HG03378 (cell line): Measurements from ENCODE around the gene ZNF765.
"Not testable (repeated sequence)": the region's sequence is repeated elsewhere in the genome, so short reads cannot be mapped to it uniquely, and the experiment has no call there.

Source experiments
- ATAC-seq: cut with Tn5 transposase; IDR thresholded peaks from one replicate; pipeline ENCODE4 v1.9.1; 2021; ENCODE audit warnings: mild to moderate bottlenecking, moderate library complexity; ENCODE audit not compliant: unreplicated experiment

Gene ZNF765

GRCh38 chr19:53475470-53475869, 80.5 kb downstream of the ZNF765 start:
- ATAC-seq = not testable (repeated sequence)
